Stimulated activated CD4-positive, alpha-beta T cell treated with anti-CD3 and anti-CD28 coated beads, Interleukin-4, amount 100 ng/mL, for 48 hours (primary cell): ENCODE data around the gene FGF6.
"Not testable (repeated sequence)": the region's sequence is repeated elsewhere in the genome, so short reads cannot be mapped to it uniquely, and the experiment has no call there.

ENCODE experiments used
- DNase-seq, 2 donors: peaks; one replicate each; pipeline ENCODE4 v3.0.0-alpha.2; 2020; ENCODE audit warnings: low read depth in 2 of 2

The FGF6 gene

GRCh38 chr12:4445156-4446101, at the start of gene FGF6:
Gene FGF6 (minus strand): TSS chr12:4445815. CDS start chr12:4445570, 245 bp downstream.
- DNase-seq = no peak

- no peak for DNase-seq
Measured at GRCh38 chr12:4490973-4491372, 45.4 kb upstream of the FGF6 start.

- DNase-seq = no peak
Measured at GRCh38 chr12:4489556-4489955, 43.9 kb upstream of the FGF6 start.

- DNase-seq = no peak
Measured at GRCh38 chr12:4486980-4487379, 41.4 kb upstream of the FGF6 start.

- no peak for DNase-seq
Measured at GRCh38 chr12:4486049-4486699, 40.6 kb upstream of the FGF6 start.

- no peak for DNase-seq
Measured at GRCh38 chr12:4483885-4484823, 38.5 kb upstream of the FGF6 start.

GRCh38 chr12:4482936-4483335, 37.3 kb upstream of the FGF6 start:
- DNase-seq = no peak

- no peak for DNase-seq
Measured at GRCh38 chr12:4478933-4479332, 33.3 kb upstream of the FGF6 start.

- DNase-seq = no peak
Measured at GRCh38 chr12:4477129-4477528, 31.5 kb upstream of the FGF6 start.

GRCh38 chr12:4472046-4472445, 26.4 kb upstream of the FGF6 start:
- no peak for DNase-seq

GRCh38 chr12:4471256-4471655, 25.6 kb upstream of the FGF6 start:
- no peak for DNase-seq

- DNase-seq = no peak
Measured at GRCh38 chr12:4468994-4469393, 23.4 kb upstream of the FGF6 start.

- no peak for DNase-seq
Measured at GRCh38 chr12:4460761-4461160, 15.1 kb upstream of the FGF6 start.

GRCh38 chr12:4455849-4456248, 10.2 kb upstream of the FGF6 start:
- DNase-seq = not testable (repeated sequence)

GRCh38 chr12:4454315-4454860, 8.8 kb upstream of the FGF6 start:
- no peak for DNase-seq

GRCh38 chr12:4451694-4452093, 6.1 kb upstream of the FGF6 start:
- no peak for DNase-seq

- DNase-seq = no peak
Measured at GRCh38 chr12:4450551-4451112, 5.0 kb upstream of the FGF6 start.

GRCh38 chr12:4449851-4450221, 4.2 kb upstream of the FGF6 start:
- no peak for DNase-seq

- DNase-seq = no peak
Measured at GRCh38 chr12:4448943-4449850, 3.6 kb upstream of the FGF6 start.

- no peak for DNase-seq
Measured at GRCh38 chr12:4448371-4448940, 2.8 kb upstream of the FGF6 start.
